NT2/D1 (cell line): ENCODE data around the gene NDUFA11.

ENCODE experiments used
- SUZ12 ChIP-seq: IDR thresholded peaks from 2 replicates; pipeline ENCODE4 v1.6.1; 2011; ENCODE audit not compliant: insufficient read length, insufficient read depth; ENCODE audit errors: extremely low read depth
- YY1 ChIP-seq: IDR thresholded peaks from 2 replicates; pipeline ENCODE4 v1.6.1; 2011; ENCODE audit not compliant: insufficient read length, insufficient read depth
- ZNF274 ChIP-seq: IDR thresholded peaks from 2 replicates; pipeline ENCODE4 v1.6.1; 2011; ENCODE audit warnings: mild to moderate bottlenecking, low read depth, low read length

DNA sequence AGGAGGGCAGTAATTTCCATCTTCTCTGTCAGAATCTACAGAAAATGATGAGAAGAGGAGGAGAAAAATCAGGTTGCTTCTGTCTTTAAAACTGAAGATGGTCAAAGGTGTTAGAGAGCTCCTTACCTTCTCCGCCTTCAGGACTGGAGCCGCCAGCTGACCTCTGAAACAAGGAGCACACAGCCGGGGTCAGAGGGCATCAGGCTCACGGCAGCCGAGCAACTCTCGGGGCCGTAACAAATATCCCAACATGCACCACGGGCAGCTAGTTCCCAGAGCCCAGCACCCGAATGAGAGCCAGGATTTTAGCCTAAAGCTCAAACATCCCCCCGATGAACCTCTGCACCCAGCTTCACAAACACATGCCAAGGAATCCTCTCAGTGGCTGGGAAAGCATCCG is 38.1 kb upstream of the NDUFA11 start:
- no peak for TF ChIP-seq SUZ12
- no peak for TF ChIP-seq ZNF274
- TF ChIP-seq YY1, result no peak
